ENCODE data around the gene AGXT.

Gene AGXT

DNA sequence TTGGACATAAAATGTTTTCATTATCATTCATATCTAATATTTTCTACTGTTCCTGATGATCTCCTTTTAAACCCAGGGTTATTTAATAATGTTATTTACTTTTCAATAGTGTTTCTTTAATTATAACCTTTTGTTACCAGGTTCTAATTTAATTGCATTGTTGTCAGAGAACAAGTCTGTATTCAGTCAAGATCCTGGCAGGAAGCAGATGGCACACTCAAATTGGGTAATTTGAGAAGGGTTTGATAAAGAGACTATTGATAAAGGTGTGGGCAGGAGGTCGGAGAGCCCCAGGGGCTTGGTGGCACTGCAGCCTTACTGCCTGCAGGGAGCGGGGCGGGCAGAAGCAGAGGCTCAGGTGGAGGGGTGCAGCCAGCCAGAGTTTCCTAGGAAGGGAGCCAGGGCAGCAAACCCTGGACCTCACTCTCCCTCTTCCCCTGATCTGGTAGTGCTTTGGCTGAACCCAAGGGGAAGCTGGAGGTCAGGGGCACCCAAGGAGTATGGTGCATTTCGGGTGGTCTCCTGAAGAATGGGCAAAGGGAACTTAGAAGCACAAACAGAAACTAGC, 46.3 kb upstream of the AGXT start:
- peak overlapping the region; percentile 64 to 76 (median 68) for H3K4me3 Mint-ChIP-seq
- peaks cover 16% of the 10 kb centered on the region for H3K9me3 Mint-ChIP-seq
- peaks cover 16% of the 10 kb centered on the region for H3K4me1 Mint-ChIP-seq
- peaks cover 4% of the 10 kb centered on the region for H3K36me3 Mint-ChIP-seq (ENCODE audit: low read depth)
- H3K27me3 Mint-ChIP-seq (ENCODE audit: low read depth) = peaks cover 76% of the 10 kb centered on the region
- no peak overlapping the region for H3K27ac Mint-ChIP-seq
- no peak for TF ChIP-seq CTCF (IDR thresholded peaks at IDR 0.05; ENCODE audit: unreplicated experiment in 3 of 3)

GRCh38 chr2:240823449-240824336, 44.9 kb upstream of the AGXT start:
- H3K27ac Mint-ChIP-seq = no peak overlapping the region
- peaks cover 16% of the 10 kb centered on the region for H3K9me3 Mint-ChIP-seq
- H3K27me3 Mint-ChIP-seq (ENCODE audit: low read depth) = peaks cover 70% of the 10 kb centered on the region
- peak overlapping the region in 1 of 3 experiments; percentile 5 for H3K4me3 Mint-ChIP-seq
- H3K36me3 Mint-ChIP-seq (ENCODE audit: low read depth) = peaks cover 4% of the 10 kb centered on the region
- peaks cover 16% of the 10 kb centered on the region for H3K4me1 Mint-ChIP-seq
- TF ChIP-seq CTCF (IDR thresholded peaks at IDR 0.05; ENCODE audit: unreplicated experiment in 3 of 3) = no peak

- no peak for TF ChIP-seq CTCF (IDR thresholded peaks at IDR 0.05; ENCODE audit: unreplicated experiment in 3 of 3)
- no peak overlapping the region for H3K27ac Mint-ChIP-seq
- H3K36me3 Mint-ChIP-seq (ENCODE audit: low read depth) = peaks cover 4% of the 10 kb centered on the region
- H3K4me1 Mint-ChIP-seq = peaks cover 16% of the 10 kb centered on the region
- peaks cover 16% of the 10 kb centered on the region for H3K9me3 Mint-ChIP-seq
- peaks cover 85% of the 10 kb centered on the region for H3K27me3 Mint-ChIP-seq (ENCODE audit: low read depth)
- H3K4me3 Mint-ChIP-seq = no peak overlapping the region
Observed at GRCh38 chr2:240825476-240825875, 43.1 kb upstream of the AGXT start.

DNA sequence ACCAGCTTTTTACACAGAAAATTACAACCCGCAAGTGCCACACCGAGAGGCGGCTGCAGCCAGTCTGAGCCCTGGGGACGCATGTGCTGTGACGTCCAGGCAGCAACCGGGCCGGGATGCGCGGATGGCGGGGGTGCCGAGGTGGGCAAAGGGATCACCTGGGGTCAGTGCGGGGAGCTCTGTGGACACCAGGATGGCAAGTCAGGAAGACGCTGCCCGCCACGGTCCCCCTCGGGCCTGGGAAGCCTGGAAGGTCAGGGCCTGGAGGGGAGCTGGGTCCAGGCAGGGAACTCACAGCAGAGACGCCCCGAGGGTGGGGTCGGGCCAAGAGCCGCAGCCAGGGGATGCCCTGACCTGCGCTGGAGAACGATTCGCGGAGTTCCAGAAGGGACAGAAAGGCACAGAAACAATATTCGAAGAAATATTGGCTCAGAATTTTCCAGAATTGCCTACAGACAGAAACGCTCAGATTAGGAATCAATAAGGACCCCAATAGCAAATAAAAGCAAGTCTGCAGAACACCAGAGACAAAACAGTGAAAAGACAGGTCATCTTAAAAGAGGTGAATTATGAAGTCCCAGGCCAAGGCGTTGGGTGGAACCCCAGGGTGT, 36.9 kb upstream of the AGXT start:
- Mint-ChIP-seq H3K9me3 (no peaks in the 10 kb centered on the region), H3K27me3 (ENCODE audit: low read depth) (peaks cover 45% of the 10 kb centered on the region), H3K36me3 (ENCODE audit: low read depth) (no peaks in the 10 kb centered on the region), H3K4me3 (peak overlapping the region; percentile 69 to 74 (median 70)), H3K4me1 (no peaks in the 10 kb centered on the region), H3K27ac (no peak overlapping the region)
- TF ChIP-seq CTCF (IDR thresholded peaks at IDR 0.05; ENCODE audit: unreplicated experiment in 3 of 3) = no peak

DNA sequence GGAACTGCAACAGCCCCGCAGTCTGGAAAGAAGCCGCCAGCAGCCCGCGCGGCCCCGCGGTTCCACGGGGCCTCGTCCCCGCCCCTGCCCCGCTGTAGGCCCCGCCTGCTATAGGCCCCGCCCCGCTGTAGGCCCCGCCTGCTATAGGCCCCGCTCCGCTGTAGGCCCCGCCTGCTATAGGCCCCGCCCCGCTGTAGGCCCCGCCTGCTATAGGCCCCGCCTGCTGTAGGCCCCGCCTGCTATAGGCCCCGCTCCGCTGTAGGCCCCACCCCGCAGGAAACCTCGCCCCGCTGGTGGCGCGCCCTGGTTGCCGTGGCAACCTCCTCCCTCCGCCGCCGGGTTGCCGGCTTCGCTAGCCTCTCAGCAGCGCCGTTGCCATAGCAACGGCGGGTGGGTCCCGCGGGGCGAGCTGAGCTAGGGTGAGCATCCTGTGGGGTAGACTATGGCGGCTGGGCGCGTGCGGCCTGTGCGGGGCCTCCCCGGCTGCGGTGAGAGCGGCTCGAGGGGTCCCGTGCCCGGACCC, 36.4 kb upstream of the AGXT start:
- Mint-ChIP-seq H3K27ac (no peak overlapping the region), H3K27me3 (ENCODE audit: low read depth) (peaks cover 40% of the 10 kb centered on the region), H3K4me1 (no peaks in the 10 kb centered on the region), H3K36me3 (ENCODE audit: low read depth) (no peaks in the 10 kb centered on the region), H3K9me3 (no peaks in the 10 kb centered on the region), H3K4me3 (peak overlapping the region in 1 of 3 experiments; percentile 70)
- TF ChIP-seq CTCF (IDR thresholded peaks at IDR 0.05; ENCODE audit: unreplicated experiment in 3 of 3) = no peak
